GM06990 (cell line): ENCODE data around the gene ZMYM1.
"Not testable (repeated sequence)": the region's sequence is repeated elsewhere in the genome, so short reads cannot be mapped to it uniquely, and the experiment has no call there.

Source experiments
- DNase-seq: peaks from one replicate; pipeline ENCODE4 v3.0.0-alpha.2; 2011; ENCODE audit not compliant: insufficient read length; ENCODE audit errors: extremely low read depth
- H3K27me3 ChIP-seq: replicated peaks from 2 replicates; pipeline ENCODE4 v1.6.0; 2011; ENCODE audit warnings: low read length; ENCODE audit not compliant: control insufficient read depth, insufficient read depth
- H3K36me3 ChIP-seq: 2 replicates; pipeline ENCODE4 v1.5.1; 2011; ENCODE audit warnings: low read length; ENCODE audit not compliant: control insufficient read depth, insufficient read depth
- H3K4me3 ChIP-seq: replicated peaks from 2 replicates; pipeline ENCODE4 v1.5.1; 2011; ENCODE audit warnings: low read depth, mild to moderate bottlenecking, control low read depth, low read length
- TF ChIP-seq, protein P1 (sequence below): IDR thresholded peaks from 2 replicates; pipeline ENCODE4 v1.5.1; 2011; ENCODE audit warnings: low read length, control low read depth, mild to moderate bottlenecking, inconsistent platforms; ENCODE audit not compliant: insufficient read depth, poor library complexity, severe bottlenecking

ZMYM1 gene

GRCh38 chr1:35046730-35047129 is 32.5 kb upstream of the ZMYM1 start:
- Histone ChIP-seq H3K4me3 (no peak overlapping the region), H3K27me3 (no peaks in the 10 kb centered on the region), H3K36me3 (no peaks in the 10 kb centered on the region)
- no peak for DNase-seq
- TF ChIP-seq, protein P1, sequence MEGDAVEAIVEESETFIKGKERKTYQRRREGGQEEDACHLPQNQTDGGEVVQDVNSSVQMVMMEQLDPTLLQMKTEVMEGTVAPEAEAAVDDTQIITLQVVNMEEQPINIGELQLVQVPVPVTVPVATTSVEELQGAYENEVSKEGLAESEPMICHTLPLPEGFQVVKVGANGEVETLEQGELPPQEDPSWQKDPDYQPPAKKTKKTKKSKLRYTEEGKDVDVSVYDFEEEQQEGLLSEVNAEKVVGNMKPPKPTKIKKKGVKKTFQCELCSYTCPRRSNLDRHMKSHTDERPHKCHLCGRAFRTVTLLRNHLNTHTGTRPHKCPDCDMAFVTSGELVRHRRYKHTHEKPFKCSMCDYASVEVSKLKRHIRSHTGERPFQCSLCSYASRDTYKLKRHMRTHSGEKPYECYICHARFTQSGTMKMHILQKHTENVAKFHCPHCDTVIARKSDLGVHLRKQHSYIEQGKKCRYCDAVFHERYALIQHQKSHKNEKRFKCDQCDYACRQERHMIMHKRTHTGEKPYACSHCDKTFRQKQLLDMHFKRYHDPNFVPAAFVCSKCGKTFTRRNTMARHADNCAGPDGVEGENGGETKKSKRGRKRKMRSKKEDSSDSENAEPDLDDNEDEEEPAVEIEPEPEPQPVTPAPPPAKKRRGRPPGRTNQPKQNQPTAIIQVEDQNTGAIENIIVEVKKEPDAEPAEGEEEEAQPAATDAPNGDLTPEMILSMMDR, result no peak

DNA sequence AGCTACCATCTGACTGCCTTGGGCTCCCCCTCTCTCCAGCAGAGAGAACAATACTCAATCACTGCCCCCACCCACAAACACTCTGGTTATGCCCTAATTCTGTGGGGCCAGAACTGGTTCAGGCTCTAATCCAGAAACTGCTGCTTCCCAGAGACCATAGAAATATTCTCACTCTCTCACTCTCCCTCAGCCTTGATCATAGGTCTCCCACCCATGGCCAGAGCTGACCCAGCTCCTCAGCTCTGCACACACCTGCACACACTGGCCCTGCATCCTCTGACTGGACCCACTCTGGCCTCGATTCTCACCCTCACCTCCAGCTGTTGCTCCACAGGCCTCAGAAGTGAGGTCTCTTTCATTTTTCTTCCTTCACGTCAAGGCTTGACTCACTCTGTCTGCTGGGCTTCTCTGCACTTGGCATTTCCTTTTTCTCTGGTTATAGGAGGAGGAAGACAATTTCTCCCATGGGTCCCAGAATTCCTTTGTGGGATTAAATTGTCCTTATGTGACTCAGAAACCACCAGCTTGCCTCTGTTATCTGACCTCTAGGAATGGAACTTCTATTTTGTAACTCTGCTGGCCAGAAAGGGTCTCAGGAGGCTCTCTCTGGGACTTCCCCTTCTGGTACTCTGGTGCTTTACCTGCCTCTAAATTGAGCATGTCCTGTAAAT is 31.9 kb upstream of the ZMYM1 start:
- Histone ChIP-seq H3K4me3 (no peak overlapping the region), H3K36me3 (no peaks in the 10 kb centered on the region), H3K27me3 (no peaks in the 10 kb centered on the region; the same call in 1 of the 2 replicates)
- TF ChIP-seq, protein P1, result no peak
- no peak for DNase-seq

GRCh38 chr1:35049116-35049515 is 30.1 kb upstream of the ZMYM1 start:
- TF ChIP-seq, protein P1, result no peak
- no peak for DNase-seq
- H3K36me3 ChIP-seq, result no peaks in the 10 kb centered on the region
- no peaks in the 10 kb centered on the region; the same call in 1 of the 2 replicates for H3K27me3 ChIP-seq
- H3K4me3 ChIP-seq, result no peak overlapping the region

DNA sequence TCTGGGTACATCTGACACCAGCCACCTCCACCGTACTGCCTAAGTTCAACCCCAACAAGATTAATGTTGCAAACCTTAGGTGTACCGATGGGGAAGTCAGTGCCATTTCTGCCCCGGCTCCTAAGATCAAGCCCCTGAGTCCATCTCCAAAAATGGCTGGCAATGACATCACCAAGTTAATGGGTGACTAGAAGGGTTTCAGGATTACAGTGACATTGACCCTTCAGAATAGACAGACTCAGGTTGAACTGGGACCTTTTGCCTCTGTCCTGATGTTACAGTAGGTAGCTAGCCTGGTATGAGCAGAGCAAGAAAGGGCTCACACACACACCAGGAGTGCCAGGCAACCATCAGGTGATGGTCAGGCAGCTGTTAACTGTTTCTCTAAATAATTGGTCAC is 25.8 kb upstream of the ZMYM1 start:
- Histone ChIP-seq H3K36me3 (no peaks in the 10 kb centered on the region), H3K4me3 (no peak overlapping the region), H3K27me3 (no peaks in the 10 kb centered on the region; the same call in 1 of the 2 replicates)
- TF ChIP-seq, protein P1, result no peak
- DNase-seq, result no peak

DNA sequence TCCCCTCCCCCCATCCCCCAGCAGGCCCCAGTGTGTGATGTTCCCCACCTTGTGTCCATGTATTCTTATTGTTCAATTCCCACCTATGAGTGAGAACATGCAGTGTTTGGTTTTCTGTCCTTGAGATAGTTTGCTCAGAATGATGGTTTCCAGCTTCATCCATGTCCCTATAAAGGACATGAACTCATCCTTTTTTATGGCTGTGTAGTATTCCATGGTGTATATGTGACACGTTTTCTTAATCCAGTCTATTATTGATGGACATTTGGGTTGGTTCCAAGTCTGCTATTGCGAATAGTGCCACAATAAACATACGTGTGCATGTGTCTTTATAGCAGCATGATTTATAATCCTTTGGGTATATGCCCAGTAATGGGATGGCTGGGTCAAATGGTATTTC is 24.9 kb upstream of the ZMYM1 start:
- not testable (repeated sequence) for H3K4me3 ChIP-seq, H3K36me3 ChIP-seq, DNase-seq, H3K27me3 ChIP-seq

DNA sequence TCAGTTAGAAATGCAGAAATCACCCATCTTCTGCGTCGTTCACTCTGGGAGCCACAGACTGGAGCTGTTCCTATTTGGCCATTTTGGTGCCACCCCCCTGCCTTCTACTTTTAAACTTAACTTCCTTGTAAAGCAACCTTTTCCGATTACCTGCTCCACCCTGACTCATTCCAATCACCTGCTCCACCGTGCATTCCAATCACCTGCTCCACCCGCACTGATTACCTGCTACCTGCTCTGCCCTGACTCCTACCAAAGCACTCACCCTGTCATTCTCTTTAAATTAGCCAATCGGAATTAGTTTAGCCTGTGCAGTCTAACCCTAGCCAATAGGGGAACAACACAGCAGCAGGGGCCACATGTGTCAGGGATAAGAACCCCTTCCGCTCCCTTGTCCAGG is 20.9 kb upstream of the ZMYM1 start:
- H3K36me3 ChIP-seq, DNase-seq, H3K27me3 ChIP-seq, H3K4me3 ChIP-seq: not testable (repeated sequence)

- TF ChIP-seq, protein P1, result no peak
- DNase-seq, result no peak
Observed at GRCh38 chr1:35058988-35059387, 20.2 kb upstream of the ZMYM1 start.

More at GRCh38 chr1:35058988-35059387, 20.2 kb upstream of the ZMYM1 start:
- Histone ChIP-seq H3K36me3 (no peaks in the 10 kb centered on the region), H3K27me3 (no peaks in the 10 kb centered on the region), H3K4me3 (no peak overlapping the region)
